Stimulated activated CD4-positive, alpha-beta T cell treated with anti-CD3 and anti-CD28 coated beads, Interleukin-15, amount 100 ng/mL, for 24 hours (primary cell): Measurements from ENCODE around the gene CCL26.
A peak's percentile ranks its signal among the peaks of the same experiment; 100 is the strongest.
"Not testable (repeated sequence)": the region's sequence is repeated elsewhere in the genome, so short reads cannot be mapped to it uniquely, and the experiment has no call there.

Experiments
- DNase-seq: peaks from one replicate; pipeline ENCODE4 v3.0.0-alpha.2; 2020

Gene CCL26

DNA sequence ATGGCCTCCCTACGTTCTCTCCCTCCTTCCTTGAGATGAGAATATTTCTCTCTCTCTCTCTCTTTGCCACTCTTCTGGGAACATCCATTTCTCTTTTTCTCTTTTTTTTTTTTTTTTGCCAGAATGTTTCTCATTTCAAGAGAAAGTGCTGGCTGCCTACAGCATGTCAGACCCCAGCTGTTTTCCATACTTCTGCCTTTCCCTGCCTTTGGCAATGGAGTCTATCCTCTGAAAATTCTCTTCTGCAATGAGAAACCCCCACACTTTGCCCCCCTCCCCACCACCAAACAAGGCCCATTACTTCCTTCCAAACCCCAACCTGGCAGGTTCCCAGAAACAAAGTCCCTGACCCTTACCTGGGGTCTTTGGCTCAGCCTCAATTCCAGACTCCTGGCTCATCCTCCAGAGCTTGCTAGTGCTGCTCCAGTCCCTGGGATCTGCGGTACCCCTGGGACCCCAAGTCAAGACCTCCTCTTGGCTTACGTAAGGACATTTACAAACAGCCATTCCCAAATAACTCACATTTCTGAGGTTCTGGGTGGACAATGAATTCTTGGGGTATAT, 17.4 kb upstream of the CCL26 start:
- no peak for DNase-seq

DNA sequence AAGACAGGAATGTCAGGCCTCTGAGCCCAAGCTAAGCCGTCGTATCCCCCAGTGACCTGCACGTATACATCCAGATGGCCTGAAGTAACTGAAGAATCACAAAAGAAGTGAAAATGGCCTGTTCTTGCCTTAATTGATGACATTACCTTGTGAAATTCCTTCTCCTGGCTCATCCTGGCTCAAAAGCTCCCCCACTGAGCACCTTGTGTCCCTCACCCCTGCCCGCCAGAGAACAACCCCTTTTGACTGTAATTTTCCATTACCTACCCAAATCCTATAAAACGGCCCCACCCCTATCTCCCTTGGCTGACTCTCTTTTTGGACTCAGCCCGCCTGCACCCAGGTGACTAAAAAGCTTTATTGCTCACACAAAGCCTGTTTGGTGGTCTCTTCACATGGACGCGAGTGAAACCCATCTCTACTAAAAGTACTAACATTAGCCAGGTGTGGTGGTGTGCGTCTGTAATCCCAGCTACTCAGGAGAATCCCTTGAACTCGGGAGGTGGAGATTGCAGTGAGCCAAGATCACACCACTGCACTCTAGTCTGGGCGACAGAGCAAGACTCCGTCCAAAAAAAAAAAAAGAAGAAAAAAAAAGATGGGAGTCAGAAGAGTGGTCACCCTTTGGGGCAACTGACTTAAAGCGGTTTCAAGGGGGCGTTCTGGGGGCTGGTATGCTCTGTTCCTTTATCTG, 16.3 kb upstream of the CCL26 start:
- not testable (repeated sequence) for DNase-seq

GRCh38 chr7:75783058-75783457, 11.0 kb upstream of the CCL26 start:
- not testable (repeated sequence) for DNase-seq

DNA sequence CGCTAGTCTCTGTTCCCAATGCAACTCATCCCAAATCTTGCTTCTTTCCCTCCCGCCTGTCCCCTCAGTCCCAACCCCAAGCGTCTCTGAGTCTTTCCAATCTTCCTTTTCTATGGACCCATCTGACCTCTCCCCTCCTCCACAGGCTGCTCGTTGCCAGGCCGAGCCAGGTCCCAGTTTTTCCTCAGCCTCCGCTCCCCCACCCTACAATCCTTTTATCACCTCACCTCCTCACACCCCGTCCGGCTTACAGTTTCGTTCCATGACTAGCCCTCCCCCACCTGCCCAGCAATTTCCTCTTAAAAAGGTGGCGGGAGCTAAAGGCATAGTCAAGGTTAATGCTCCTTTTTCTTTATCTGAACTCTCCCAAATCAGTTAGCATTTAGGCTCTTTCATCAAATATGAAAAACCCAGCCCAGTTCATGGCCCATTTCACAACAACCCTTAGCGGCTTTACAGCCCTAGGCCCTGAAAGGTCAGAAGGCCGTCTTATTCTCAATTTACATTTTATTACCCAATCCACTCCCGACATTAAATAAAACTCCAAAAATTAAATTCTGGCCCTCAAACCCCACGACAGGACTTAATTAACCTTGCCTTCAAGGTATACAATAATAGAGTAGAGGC, 8.7 kb upstream of the CCL26 start:
- DNase-seq: not testable (repeated sequence)

- not testable (repeated sequence) for DNase-seq
Measured at GRCh38 chr7:75779516-75779915, 7.5 kb upstream of the CCL26 start.

- DNase-seq: not testable (repeated sequence)
Measured at GRCh38 chr7:75779035-75779434, 7.0 kb upstream of the CCL26 start.

DNA sequence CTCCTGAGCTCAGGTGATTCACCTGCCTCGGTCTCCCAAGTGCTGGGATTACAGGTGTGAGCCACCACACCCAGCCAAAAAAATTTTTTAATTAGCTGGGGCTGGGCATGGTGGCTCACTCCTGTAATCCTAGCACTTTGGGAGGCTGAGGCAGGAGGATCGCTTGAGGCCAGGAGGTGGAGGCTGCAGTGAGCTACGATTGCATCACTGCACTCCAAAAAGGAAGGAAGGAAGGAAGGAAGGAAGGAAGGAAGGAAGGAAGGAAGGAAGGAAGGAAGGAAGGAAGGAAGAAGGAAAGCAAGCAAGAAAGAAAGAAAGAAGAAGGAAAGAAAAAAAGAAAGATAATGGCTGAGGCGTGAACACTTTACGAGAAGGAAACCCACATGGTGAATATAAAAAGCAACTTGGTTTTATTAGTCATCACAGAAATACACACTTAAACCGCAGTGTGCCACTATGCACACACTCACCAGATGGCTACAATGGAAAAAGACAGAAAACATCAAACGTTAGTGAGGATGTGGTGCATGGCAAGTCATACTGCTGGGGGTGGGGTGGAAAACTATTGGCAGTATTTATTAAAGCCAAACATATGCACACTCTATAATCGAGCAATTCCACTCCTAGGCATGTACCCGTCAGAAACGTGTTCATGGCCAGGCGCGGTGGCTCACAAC, 4.4 kb upstream of the CCL26 start:
- peak; percentile 78 for DNase-seq

- not testable (repeated sequence) for DNase-seq
Measured at GRCh38 chr7:75773958-75774357, 1.9 kb upstream of the CCL26 start.

DNA sequence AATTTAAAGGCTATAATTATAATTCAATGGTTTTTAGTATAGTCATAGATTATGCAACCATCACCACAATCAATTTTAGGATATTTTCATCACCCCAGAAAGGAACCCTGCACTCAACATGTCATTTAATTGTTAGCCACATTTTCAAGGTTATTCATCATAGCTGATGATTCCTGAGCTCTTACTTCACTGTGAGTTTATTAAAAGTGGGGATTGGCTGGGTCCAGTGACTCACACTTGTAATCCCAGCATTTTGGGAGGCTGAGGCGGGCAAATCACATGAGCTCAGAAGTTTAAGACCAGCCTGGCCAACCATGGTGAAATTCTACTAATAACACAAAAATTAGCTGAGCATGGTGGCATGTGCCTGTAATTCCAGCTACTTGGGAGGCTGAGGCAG, 787 bp downstream of the CCL26 start:
- DNase-seq: no peak

GRCh38 chr7:75762350-75762917, 9.6 kb downstream of the CCL26 start:
- no peak for DNase-seq

GRCh38 chr7:75761801-75762200, 10.2 kb downstream of the CCL26 start:
- DNase-seq: not testable (repeated sequence)

DNA sequence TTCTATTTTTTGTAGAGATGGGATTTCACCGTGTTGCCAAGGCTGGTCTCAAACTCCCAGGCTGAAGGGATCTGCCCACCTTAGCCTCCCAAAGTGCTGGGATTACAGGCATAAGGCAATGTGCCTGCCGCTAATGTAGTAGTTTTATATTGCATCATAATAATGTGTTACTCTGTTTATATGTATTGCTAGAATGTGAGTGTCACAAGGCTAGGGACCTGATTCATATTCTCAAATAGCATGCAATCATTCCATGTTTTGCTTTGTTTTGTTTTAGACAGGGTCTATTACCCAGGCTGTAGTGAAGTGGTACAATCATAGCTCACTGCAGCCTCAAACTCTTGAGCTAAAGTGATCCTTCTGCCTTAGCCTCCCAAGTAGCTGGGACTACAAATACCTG, 13.5 kb downstream of the CCL26 start:
- no peak for DNase-seq

DNA sequence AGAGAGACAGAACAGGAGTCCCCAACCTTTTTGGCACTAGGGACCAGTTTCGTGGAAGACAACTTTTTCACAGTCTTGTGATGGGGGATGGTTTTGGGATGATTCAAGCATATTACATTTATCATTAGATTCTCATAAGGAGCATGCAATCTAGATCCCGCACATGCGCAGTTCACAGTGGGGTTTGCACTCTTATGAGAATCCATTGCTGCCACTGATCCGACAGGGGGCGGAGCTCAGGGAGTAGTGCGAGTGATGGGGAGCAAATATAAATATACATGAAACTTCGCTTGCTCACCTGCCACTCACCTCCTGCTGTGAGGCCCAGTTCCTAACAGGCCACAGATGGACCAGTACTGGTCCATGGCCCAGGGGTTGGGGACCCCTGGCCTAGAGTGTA, 14.2 kb downstream of the CCL26 start:
- no peak for DNase-seq

DNA sequence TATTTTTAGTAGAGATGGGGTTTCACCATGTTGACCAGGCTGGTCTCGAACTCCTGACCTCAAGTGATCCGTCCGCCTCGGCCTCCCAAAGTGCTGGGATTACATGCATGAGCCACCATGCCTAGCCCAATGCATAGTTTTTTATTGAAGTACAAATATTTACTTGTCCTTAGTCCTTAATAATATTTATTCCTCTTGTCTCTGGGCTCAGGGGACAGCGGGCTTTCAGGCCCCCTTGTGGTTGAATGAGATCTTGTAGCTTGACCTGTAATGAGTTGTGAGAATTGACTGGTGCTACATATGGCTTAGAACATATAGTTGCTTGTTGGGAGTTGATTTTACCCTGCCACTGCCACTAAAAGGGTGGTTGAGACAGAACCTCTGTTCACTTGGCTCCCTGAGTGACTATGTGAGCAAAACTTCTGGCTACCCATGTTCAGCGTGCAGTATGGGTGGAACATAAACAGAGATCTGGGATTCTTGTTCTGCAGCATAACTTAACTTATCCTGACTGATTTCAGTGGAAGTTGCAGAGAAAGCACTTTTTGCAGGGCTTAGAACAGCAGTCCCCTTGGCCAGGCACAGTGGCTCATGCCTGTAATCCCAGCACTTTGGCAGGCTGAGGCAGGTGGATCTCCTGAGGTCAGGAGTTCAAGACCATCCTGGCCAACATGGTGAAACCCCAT, 14.9 kb downstream of the CCL26 start:
- DNase-seq: no peak

DNA sequence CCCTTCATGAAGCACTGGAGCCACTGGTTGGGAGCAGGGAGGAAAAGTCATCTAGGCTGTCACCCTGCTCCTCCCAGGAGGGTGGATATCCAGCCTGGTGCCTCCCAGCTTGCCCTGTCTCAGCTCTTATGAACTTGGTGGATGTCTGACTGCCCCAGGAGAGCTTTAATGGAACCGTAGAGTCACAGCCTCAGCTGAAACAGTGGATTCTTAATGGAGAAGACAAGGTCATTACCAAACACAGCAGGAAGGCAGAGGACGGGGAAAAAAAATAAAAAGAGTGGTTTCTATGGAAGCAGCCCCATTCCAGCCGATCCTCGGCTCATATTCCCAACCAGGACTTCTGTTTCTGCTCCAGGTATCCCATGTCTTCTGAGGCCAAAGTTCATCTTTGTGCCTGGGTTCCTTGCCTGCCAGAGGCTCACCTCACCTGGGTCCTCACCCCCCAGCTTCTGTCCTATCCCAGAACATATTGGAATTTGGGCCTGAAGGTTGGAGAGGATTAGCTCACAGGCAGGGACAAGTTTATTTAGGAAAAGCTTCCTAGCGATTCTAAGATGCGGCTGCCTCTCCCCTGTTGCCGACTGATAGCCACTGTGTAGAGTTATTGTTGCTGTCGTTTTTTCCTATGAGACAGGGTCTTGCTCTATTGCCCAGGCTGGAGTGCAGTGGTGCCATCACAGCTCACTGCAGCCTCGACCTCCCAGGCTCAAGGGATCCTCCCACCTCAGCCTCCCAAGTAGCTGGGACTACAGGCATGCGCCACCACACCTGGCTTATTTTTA, 15.6 kb downstream of the CCL26 start:
- DNase-seq: no peak

DNA sequence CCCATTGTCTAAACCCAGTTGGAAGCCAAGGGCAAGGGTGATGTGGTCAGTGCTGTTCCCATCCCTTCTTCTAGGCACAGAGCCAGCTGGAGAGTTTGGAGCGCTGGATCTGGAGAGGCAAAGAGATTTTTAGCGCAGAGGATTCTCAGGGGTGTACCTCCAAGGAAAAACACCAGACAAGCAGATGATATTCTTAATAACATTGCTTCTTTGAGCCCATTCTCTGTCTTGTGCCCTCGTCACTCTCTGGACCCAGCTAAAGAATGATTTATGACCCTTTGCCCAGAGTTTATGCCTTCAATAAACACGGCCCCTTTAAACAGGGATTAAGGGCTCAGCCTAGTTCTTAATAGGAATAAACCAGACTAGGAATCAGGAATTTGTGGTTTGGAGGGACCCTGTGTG, 28.6 kb downstream of the CCL26 start:
- no peak for DNase-seq

DNA sequence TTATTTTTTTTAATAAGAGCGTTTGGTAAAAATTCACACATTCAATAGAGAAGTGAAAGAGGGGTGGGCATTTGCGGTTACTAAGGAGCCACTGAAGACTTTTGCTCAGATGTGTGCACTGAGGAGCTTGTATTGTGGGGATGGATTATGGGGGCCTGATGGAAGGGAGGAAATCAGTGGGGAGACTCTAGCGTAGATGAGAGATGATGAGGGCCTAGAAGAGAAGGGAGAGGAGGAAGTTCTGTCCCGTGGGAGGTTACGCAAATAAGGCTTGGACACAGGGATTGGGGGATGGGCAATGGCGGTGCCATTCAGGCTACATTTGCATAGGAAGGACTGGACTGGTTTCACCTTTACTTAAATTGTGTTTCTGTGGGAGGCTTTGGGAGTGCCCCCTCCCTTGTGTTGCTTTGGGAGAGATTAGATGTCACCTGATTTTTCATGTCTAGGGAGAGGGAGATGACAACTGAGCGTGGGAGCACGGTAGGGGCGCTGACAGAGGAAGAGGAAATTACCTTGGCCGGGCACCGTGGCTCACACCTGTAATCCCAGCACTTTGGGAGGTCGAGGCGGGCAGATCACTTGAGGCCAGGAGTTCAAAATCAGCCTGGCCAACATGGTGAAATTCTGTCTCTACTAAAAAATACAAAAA, 31.0 kb downstream of the CCL26 start:
- no peak for DNase-seq

DNA sequence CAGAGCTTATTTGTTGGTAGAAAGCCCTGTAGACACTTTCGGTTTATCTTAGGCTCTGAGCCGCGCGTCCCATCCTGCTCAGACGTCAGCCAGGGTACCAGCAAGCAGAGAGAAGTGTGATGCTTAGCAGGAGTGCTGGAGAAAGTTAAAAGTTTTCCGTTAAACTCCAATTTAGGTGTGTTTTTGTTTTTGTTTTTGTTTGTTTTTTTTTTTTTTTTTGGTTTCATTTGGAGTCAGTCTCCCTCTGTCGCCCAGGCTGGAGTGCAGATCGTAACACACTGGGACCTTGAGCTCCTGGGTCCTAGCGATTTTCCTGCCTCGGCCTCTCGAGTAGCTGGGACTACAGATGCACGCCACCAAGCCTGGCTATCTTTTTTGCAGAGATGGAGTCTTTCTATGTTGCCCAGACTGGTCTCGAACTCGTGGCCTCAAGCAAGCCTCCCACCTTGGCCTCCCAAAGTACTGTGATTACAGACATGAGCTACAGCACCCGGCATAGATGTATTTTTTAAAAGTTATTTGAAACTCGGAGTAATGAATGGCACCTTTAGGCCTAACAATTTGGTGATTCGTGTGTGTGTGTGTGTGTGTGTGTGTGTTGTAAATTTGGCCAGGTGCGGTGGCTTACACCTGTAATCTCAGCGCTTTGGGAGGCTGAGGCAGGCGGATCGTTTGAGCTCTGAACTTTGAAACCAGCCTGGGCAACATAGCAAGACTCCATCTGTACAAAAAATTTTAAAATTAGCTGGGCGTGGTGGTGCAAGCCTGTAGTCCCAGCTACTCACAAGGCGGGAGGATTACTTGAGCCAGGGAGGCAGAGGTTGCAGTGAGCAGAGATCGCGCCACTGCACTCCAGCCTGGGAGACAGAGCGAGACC, 32.0 kb downstream of the CCL26 start:
- DNase-seq: no peak

DNA sequence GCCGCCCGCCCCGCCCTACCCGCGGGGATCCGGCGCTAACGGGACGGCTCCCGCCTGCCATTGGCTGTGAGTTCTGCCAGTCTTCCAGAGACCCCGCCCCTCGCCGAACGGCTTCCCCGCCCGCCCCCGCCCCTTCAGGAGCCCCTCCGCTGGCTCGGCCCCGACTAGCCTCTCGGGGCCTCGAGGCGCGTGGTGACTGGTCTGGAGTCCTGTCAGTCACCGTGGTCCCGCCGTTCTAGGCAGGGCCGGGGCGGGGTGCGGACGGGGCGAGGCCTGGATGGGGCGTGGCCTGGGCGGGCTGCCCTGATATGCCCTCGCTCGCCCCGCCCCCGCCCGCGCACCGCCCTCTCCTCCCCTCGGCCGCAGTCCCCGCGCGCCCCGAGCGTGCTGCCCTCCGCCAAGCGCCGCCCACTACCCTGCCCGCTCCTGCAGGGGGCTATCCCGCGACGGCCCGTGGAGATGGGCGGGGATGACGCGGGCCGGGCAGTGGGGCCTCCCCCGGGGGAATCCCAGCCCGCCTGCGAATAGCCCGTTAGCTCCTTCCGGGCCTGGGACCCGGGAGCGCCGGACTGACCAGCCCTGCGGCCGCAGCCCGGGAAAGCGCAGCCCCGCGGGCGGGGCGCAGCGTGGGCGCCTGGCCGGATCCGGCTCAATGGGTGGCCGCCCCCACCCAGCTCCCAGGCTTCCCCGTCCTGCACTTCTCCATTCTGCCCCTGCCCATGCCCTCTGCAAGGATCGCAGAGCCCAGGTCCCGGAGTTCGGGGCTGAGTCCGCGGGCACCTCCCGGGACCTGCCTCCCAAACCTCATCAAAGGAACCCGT, 32.8 kb downstream of the CCL26 start:
- DNase-seq: peak; percentile 99

- DNase-seq: no peak
Measured at GRCh38 chr7:75738604-75738974, 33.4 kb downstream of the CCL26 start, which contains the start of gene HIP1. HIP1 (minus strand) TSS chr7:75738941; CDS start chr7:75738920, 21 bp downstream.
